Measurements from ENCODE around the gene CUL2.

DNA sequence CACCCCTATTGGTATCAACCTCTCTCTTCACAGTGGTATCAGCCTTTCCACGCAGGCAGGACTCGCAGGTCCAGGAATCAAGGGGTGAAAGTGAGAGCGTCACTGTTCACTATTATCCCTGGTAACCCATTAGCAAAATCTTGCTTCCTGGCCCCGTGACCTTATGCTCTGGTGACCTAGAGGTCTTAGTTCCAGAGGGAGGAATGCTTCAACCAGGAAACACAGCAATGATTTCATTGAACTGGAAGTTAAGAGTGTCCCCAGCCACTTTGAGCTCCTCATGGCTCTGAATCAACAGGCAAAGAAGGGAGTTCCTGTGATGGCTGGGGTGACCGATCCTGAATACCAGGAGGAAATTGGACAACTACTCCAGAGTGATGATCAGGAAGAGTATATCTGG lies 90.6 kb downstream of the CUL2 start:
- TF ChIP-seq, protein P1, sequence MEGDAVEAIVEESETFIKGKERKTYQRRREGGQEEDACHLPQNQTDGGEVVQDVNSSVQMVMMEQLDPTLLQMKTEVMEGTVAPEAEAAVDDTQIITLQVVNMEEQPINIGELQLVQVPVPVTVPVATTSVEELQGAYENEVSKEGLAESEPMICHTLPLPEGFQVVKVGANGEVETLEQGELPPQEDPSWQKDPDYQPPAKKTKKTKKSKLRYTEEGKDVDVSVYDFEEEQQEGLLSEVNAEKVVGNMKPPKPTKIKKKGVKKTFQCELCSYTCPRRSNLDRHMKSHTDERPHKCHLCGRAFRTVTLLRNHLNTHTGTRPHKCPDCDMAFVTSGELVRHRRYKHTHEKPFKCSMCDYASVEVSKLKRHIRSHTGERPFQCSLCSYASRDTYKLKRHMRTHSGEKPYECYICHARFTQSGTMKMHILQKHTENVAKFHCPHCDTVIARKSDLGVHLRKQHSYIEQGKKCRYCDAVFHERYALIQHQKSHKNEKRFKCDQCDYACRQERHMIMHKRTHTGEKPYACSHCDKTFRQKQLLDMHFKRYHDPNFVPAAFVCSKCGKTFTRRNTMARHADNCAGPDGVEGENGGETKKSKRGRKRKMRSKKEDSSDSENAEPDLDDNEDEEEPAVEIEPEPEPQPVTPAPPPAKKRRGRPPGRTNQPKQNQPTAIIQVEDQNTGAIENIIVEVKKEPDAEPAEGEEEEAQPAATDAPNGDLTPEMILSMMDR (IDR thresholded peaks at IDR 0.05; ENCODE audit: borderline replicate concordance, extremely low read depth, low read length, poor library complexity, severe bottlenecking): no peak
- TF ChIP-seq EZH2 (IDR thresholded peaks at IDR 0.05; ENCODE audit: borderline replicate concordance, low read depth, low read length, severe bottlenecking): no peak
